NB4 (cell line): ENCODE data around the gene ZNF518A.
A peak's percentile ranks its signal among the peaks of the same experiment; 100 is the strongest.

Experiments
- MYC ChIP-seq: IDR thresholded peaks from 2 replicates; pipeline ENCODE4 v1.6.1; 2011; ENCODE audit warnings: low read depth, low read length
- POLR2A ChIP-seq: IDR thresholded peaks from 2 replicates; pipeline ENCODE4 v1.6.1; 2011; ENCODE audit warnings: mild to moderate bottlenecking; ENCODE audit not compliant: insufficient read length; ENCODE audit errors: extremely low read depth
- TF ChIP-seq, protein P1 (sequence below): IDR thresholded peaks from one replicate; pipeline ENCODE4 v1.5.1; 2012; ENCODE audit warnings: low read depth, low read length

DNA sequence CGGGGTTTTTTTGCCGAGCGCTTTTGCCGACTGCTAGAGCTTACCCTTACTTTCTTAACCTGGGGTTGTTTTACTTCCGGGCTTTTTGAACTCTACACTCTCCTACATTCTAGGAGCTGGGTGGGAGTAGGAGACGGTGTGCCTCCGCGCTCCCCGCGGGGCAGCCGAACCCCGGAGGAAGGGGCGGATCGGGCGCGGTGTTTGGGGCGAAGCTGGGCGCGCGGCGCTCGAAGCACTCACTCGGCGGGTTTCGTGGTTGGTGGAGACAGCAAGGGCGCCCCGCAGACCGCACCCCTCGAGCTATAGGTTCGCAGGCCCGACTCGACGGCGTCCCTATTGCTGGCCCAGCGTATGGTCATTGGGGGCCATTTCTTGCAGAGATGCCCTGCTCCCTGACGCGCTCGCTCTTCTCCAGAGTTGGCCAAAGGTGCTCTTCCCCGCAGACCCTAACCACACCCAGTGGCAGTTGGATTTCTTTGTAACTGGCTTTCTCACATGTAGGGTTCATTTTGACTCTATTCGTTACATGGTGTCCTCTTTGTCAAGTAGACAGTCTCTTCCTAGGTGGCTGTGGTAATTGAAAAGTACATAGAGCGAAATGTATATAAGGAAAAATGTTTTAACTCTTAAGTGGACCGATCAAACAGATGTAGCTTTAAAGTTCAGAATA lies 364 bp downstream of the ZNF518A start:
- TF ChIP-seq, protein P1, sequence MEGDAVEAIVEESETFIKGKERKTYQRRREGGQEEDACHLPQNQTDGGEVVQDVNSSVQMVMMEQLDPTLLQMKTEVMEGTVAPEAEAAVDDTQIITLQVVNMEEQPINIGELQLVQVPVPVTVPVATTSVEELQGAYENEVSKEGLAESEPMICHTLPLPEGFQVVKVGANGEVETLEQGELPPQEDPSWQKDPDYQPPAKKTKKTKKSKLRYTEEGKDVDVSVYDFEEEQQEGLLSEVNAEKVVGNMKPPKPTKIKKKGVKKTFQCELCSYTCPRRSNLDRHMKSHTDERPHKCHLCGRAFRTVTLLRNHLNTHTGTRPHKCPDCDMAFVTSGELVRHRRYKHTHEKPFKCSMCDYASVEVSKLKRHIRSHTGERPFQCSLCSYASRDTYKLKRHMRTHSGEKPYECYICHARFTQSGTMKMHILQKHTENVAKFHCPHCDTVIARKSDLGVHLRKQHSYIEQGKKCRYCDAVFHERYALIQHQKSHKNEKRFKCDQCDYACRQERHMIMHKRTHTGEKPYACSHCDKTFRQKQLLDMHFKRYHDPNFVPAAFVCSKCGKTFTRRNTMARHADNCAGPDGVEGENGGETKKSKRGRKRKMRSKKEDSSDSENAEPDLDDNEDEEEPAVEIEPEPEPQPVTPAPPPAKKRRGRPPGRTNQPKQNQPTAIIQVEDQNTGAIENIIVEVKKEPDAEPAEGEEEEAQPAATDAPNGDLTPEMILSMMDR, result no peak
- TF ChIP-seq POLR2A (peak; percentile 42), MYC (peak; percentile 77)
